Osteocyte (in vitro differentiated cells): ENCODE results near the gene MAML1. TPM values are rescaled to one million over a fixed set of nuclear protein-coding genes. Genes with fewer than 3 reads are reported as not detected.
A peak's percentile ranks its signal among the peaks of the same experiment; 100 is the strongest.

Source experiments
- DNase-seq: peaks from one replicate; pipeline ENCODE4 v3.0.0; 2021; ENCODE audit warnings: mixed read lengths; ENCODE audit not compliant: unreplicated experiment; ENCODE audit errors: extremely low spot score
- H3K27ac Mint-ChIP-seq: one replicate; pipeline ENCODE4 v1.8.0; 2021; ENCODE audit warnings: mild to moderate bottlenecking, mixed read lengths; ENCODE audit not compliant: unreplicated experiment
- H3K27me3 Mint-ChIP-seq: one replicate; pipeline ENCODE4 v1.8.0; 2021; ENCODE audit warnings: mixed read lengths; ENCODE audit not compliant: unreplicated experiment
- H3K36me3 Mint-ChIP-seq: one replicate; pipeline ENCODE4 v1.8.0; 2021; ENCODE audit warnings: mixed read lengths; ENCODE audit not compliant: unreplicated experiment
- H3K4me1 Mint-ChIP-seq: one replicate; pipeline ENCODE4 v1.8.0; 2021; ENCODE audit warnings: mixed read lengths; ENCODE audit not compliant: unreplicated experiment
- H3K4me3 Mint-ChIP-seq: one replicate; pipeline ENCODE4 v1.8.0; 2021; ENCODE audit warnings: mild to moderate bottlenecking, moderate library complexity, mixed read lengths; ENCODE audit not compliant: unreplicated experiment
- H3K9me3 Mint-ChIP-seq: one replicate; pipeline ENCODE4 v1.8.0; 2021; ENCODE audit warnings: mixed read lengths; ENCODE audit not compliant: unreplicated experiment
- CTCF ChIP-seq: fragments of 200-600 bp; sonication (generic); IDR thresholded peaks from 2 replicates; pipeline ENCODE4 v1.5.0; 2021; ENCODE audit warnings: antibody characterized with exemption, mild to moderate bottlenecking, moderate library complexity
- total RNA-seq: library from RNA; stranded (reverse); gene quantifications from 2 replicates; pipeline ENCODE4 v1.2.1, GENCODE V29; 2021

Gene MAML1
- total RNA-seq, 1 donor from 2014 or later: 34.1 TPM

GRCh38 chr5:179805529-179806249 is 73.1 kb downstream of the MAML1 start:
- peak overlapping the region; percentile 82 for H3K4me3 Mint-ChIP-seq
- no peak for TF ChIP-seq CTCF
- peak overlapping the region; percentile 74 for H3K27ac Mint-ChIP-seq
- peaks cover 10% of the 10 kb centered on the region for H3K36me3 Mint-ChIP-seq
- peaks cover 28% of the 10 kb centered on the region for H3K4me1 Mint-ChIP-seq
- no peak for DNase-seq
- no peaks in the 10 kb centered on the region for H3K27me3 Mint-ChIP-seq
- no peaks in the 10 kb centered on the region for H3K9me3 Mint-ChIP-seq

DNA sequence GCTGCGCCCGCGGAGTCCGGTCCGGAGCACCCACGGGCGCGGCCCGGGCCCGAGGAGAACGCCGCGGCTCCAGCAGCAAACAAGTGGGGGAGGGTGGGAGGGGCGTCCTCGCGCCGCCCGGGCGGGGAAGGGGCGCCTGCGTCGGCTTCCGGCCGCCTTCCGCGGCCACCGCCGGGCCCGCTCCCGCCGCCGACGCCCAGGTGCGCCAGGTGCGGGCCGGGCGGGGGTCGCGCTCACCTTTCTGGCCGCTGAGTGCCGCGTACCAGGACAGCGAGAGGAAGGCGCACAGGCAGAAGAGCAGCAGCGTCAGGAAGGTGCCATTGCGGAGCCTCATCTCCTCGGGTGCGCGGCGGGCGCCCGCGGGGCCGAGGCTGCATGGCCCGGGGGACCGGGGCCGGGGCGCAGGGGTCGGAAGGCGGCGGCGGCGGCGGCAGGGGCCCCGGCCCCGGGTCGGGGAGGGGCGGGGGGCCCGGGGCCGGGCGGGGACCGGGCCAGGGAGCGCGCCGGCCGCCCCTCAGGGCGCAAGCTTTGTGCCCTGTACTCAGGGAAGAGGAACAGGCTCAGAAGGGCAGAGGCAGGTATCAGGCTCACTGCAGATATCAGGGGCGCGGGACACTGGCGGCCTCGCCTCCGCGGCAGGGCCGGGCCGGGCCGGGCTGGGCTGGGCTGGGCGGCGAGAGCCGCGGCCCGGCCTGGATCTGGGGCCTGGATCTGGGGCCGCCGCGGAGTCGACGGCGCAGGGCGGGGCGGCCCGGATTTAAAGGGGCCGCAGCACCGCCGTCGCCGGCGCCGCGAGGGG is 73.8 kb downstream of the MAML1 start, which contains the start of gene MGAT4B:
TSS of gene MGAT4B (minus strand) at position 617 of the 799 bp plus-strand sequence. CDS start at position 334, 283 bp downstream.
- Mint-ChIP-seq H3K4me1 (peaks cover 28% of the 10 kb centered on the region), H3K27ac (peak within 1 kb of the TSS; percentile 50), H3K36me3 (peaks cover 10% of the 10 kb centered on the region), H3K9me3 (no peaks in the 10 kb centered on the region), H3K27me3 (no peaks in the 10 kb centered on the region), H3K4me3 (peak within 1 kb of the TSS; percentile 72)
- TF ChIP-seq CTCF: no peak
- no peak for DNase-seq

DNA sequence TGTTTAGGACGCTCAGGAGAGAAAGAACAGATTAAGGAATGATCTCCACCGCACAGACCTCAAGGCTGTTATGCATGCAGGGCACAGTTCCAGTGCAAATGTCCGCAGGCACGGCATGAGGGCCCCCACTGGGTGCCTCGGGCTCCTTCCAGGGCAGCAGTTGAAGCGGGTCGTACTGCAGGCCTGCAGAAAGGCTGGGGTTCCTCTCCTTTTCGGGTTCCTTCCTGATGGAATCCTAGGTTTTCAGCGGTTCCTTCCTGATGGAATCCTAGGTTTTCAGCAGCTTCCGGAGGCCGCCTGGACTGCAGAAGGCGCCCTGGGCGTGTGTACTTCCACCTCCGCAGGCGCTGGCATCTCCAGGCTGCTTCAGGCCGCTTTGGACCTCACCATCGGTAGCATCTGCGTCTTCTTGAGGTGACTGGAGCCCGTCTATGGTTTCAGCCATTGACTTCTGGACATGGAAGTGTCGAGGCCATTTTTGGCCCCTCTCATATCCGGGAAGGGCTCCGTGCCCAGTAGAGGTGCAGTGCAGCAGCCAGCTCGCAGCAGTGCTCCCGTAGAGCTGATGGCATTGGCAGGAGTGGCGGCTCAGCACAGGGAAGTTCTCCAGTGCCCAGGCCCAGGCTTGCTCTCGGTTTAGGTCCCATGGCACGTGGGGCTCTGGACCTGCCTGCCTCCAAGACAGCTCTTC is 79.7 kb downstream of the MAML1 start:
- Mint-ChIP-seq H3K27me3 (no peaks in the 10 kb centered on the region), H3K27ac (no peak overlapping the region), H3K4me3 (no peak overlapping the region), H3K36me3 (peaks cover 7% of the 10 kb centered on the region), H3K9me3 (no peaks in the 10 kb centered on the region), H3K4me1 (peaks cover 6% of the 10 kb centered on the region)
- TF ChIP-seq CTCF: no peak
- DNase-seq: no peak

DNA sequence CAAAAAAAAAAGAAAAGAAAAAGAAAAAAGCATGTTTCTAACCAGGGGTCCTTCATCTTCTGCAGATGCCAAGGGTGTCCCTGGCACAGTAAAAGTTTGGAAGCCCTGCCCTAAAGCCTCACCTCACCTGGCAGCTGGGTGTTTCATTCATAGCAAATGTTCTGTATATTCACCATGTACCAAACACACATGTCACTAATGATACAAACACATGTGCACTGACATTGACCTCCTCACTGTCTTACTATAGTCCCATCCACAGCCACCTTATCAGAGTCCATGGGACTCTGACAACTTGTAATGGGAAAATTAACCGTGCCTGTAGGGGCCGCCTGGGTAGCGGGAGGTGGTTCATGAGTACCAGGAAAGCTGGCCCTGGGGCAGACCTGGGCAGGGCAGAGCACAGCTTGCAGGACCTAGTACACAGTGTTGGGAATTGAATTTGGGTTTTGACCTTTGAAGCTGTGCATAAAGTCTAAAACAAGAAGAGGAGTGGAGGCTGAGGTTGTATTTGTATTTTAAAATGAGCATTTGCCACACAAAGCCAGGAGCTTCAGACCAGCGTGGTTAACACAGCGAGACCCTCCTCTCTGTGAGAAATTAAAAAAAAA is 80.5 kb downstream of the MAML1 start:
- Mint-ChIP-seq H3K9me3 (no peaks in the 10 kb centered on the region), H3K4me3 (no peak overlapping the region)
- DNase-seq: no peak

More for the DNA sequence above, 80.5 kb downstream of the MAML1 start:
- no peaks in the 10 kb centered on the region for H3K27me3 Mint-ChIP-seq
- TF ChIP-seq CTCF: no peak
- peaks cover 7% of the 10 kb centered on the region for H3K36me3 Mint-ChIP-seq
- peaks cover 13% of the 10 kb centered on the region for H3K4me1 Mint-ChIP-seq
- H3K27ac Mint-ChIP-seq: no peak overlapping the region
